Left lung (tissue), 10 donors: ENCODE measurements around the gene URM1. TPM values are rescaled to one million over a fixed set of nuclear protein-coding genes. Genes with fewer than 3 reads are reported as not detected.

Experiments used
- ATAC-seq: fragments of 200-7000 bp; cut with Tn5 transposase; one replicate; pipeline ENCODE4 v1.9.1; 2020; ENCODE audit warnings: moderate library complexity
- DNase-seq, 4 donors: peaks; one replicate each; pipeline ENCODE4 v3.0.0-alpha.2; 2013 to 2020
- H3K27ac ChIP-seq, 2 donors: fragments of 200-600 bp; sonication (generic) in 1 of 2; one replicate each; pipeline versions ENCODE4 v1.5.0 to v1.8.0; 2020 to 2021
- H3K27me3 ChIP-seq, 2 donors: fragments of 200-600 bp; sonication (generic) in 1 of 2; one replicate each; pipeline versions ENCODE4 v1.5.0 to v1.8.0; 2020 to 2021
- H3K36me3 ChIP-seq, 2 donors: fragments of 200-600 bp; sonication (generic) in 1 of 2; one replicate each; pipeline versions ENCODE4 v1.5.0 to v1.8.0; 2020 to 2021
- H3K4me1 ChIP-seq, 2 donors: fragments of 200-600 bp; one replicate each; pipeline ENCODE4 v1.8.0; 2021
- H3K4me3 ChIP-seq, 2 donors: fragments of 200-600 bp; sonication (generic) in 1 of 2; one replicate each; pipeline versions ENCODE4 v1.5.0 to v1.8.0; 2020 to 2021; ENCODE audit warnings: mild to moderate bottlenecking in 1 of 2
- H3K9me3 ChIP-seq, 2 donors: fragments of 200-600 bp; sonication (generic) in 1 of 2; one replicate each; pipeline versions ENCODE4 v1.5.0 to v1.8.0; 2020 to 2021
- CTCF ChIP-seq, 2 donors: fragments of 200-600 bp; sonication (generic) in 1 of 2; IDR thresholded peaks; one replicate each; pipeline versions ENCODE4 v1.5.0 to v1.8.0; 2021; ENCODE audit warnings: antibody characterized with exemption in 2 of 2
- intact Hi-C, 2 donors: fragments of 100-400 bp; cut with DNase I; formaldehyde crosslinking; loops; one replicate each; pipeline versions ENCODE4 v1.11.2 to v1.14.2; 2022
- polyA plus RNA-seq, 6 donors: library from polyadenylated mRNA; unstranded; fragments of 120-200 nt; gene quantifications; one replicate each; pipeline ENCODE4 v1.2.1, GENCODE V29; 2013; ENCODE audit not compliant: insufficient read length in 6 of 6
- total RNA-seq, 2 donors: library from RNA; stranded (reverse); fragmentation: NEBNext Ultra II Directional; extraction: Animal tissue kit (Norgen Biotek cat#: 25700); gene quantifications; one replicate each; pipeline ENCODE4 v1.2.1, GENCODE V29; 2021
- donor health status: DM: no; HTN: yes; CAD: no.
- donor health status: DM: no; HTN: no; CAD: no.

The URM1 gene
- total and polyA plus RNA-seq, 8 donors = 55.1 to 66.8 (median 59.7) TPM

GRCh38 chr9:128396970-128397613 is 25.9 kb downstream of the URM1 start:
- Histone ChIP-seq H3K4me3 (no peak overlapping the region), H3K9me3 (no peaks in the 10 kb centered on the region), H3K4me1 (peaks cover 0 to 10% of the 10 kb centered on the region in 2 donors), H3K27me3 (peaks cover 0 to 36% of the 10 kb centered on the region in 2 donors), H3K36me3 (peaks cover 0 to 13% of the 10 kb centered on the region in 2 donors), H3K27ac (no peak overlapping the region)
- ATAC-seq (peak; percentile 69), DNase-seq (no peak)
- intact Hi-C loops = no loop called here
- no peak for TF ChIP-seq CTCF (IDR thresholded peaks at IDR 0.05)

GRCh38 chr9:128397831-128398230 is 26.7 kb downstream of the URM1 start:
- H3K27ac ChIP-seq = no peak overlapping the region
- H3K9me3 ChIP-seq = no peaks in the 10 kb centered on the region
- no peak for DNase-seq
- H3K27me3 ChIP-seq = peaks cover 0 to 36% of the 10 kb centered on the region in 2 donors
- peaks cover 0 to 6% of the 10 kb centered on the region in 2 donors for H3K36me3 ChIP-seq
- no peak for TF ChIP-seq CTCF (IDR thresholded peaks at IDR 0.05)
- H3K4me1 ChIP-seq = peaks cover 0 to 10% of the 10 kb centered on the region in 2 donors
- ATAC-seq = no peak
- intact Hi-C loops = no loop called here
- H3K4me3 ChIP-seq = no peak overlapping the region

- ATAC-seq = no peak
- no peak for TF ChIP-seq CTCF (IDR thresholded peaks at IDR 0.05)
- no peaks in the 10 kb centered on the region for H3K36me3 ChIP-seq
These were observed 28.7 kb downstream of the URM1 start for GRCh38 chr9:128399861-128400260.

GRCh38 chr9:128404560-128404959 is 33.4 kb downstream of the URM1 start:
- no peaks in the 10 kb centered on the region for H3K9me3 ChIP-seq
- H3K27ac ChIP-seq = no peak overlapping the region
- DNase-seq (no peak), ATAC-seq (no peak)
- intact Hi-C loops = no loop called here
- no peak for TF ChIP-seq CTCF (IDR thresholded peaks at IDR 0.05)
- H3K4me3 ChIP-seq = no peak overlapping the region
- H3K27me3 ChIP-seq = peaks cover 0 to 21% of the 10 kb centered on the region in 2 donors
- no peaks in the 10 kb centered on the region for H3K36me3 ChIP-seq
- H3K4me1 ChIP-seq = no peaks in the 10 kb centered on the region

More at GRCh38 chr9:128399861-128400260, 28.7 kb downstream of the URM1 start:
- Histone ChIP-seq H3K27me3 (peaks cover 0 to 30% of the 10 kb centered on the region in 2 donors), H3K4me3 (no peak overlapping the region), H3K27ac (no peak overlapping the region), H3K4me1 (peaks cover 0 to 10% of the 10 kb centered on the region in 2 donors), H3K9me3 (no peaks in the 10 kb centered on the region)
- intact Hi-C loops = no loop called here
- no peak for DNase-seq

- Histone ChIP-seq H3K4me3 (no peak overlapping the region), H3K27ac (no peak overlapping the region), H3K36me3 (no peaks in the 10 kb centered on the region), H3K27me3 (peaks cover 0 to 25% of the 10 kb centered on the region in 2 donors), H3K9me3 (no peaks in the 10 kb centered on the region), H3K4me1 (no peaks in the 10 kb centered on the region)
- intact Hi-C loops = no loop called here
- TF ChIP-seq CTCF (IDR thresholded peaks at IDR 0.05) = no peak
- no peak for ATAC-seq
- DNase-seq = no peak
These were observed 34.1 kb downstream of the URM1 start for GRCh38 chr9:128405077-128405779.
